Neural cell (in vitro differentiated cells): ENCODE data around the gene EEF2K. TPM values are rescaled to one million over a fixed set of nuclear protein-coding genes. Genes with fewer than 3 reads are reported as not detected.
"Not testable (repeated sequence)": the region's sequence is repeated elsewhere in the genome, so short reads cannot be mapped to it uniquely, and the experiment has no call there.

ENCODE experiments used
- H2AFZ ChIP-seq: fragments of 200-600, 300-800 bp; sonication (generic), shearing (Covaris generic); 2 replicates; pipeline ENCODE4 v1.6.0; 2014; ENCODE audit warnings: low read depth, mild to moderate bottlenecking, antibody characterized with exemption, low read length, moderate library complexity
- H3F3A ChIP-seq: fragments of 200-600 bp; shearing (Covaris generic); 2 replicates; pipeline ENCODE4 v1.6.1; 2016; ENCODE audit warnings: mild to moderate bottlenecking, moderate library complexity, mixed read lengths, antibody characterized with exemption, low read length; ENCODE audit not compliant: insufficient read depth, poor library complexity, severe bottlenecking
- H3K27ac ChIP-seq: fragments of 200-600, 300-800 bp; sonication (generic), shearing (Covaris generic); 2 replicates; pipeline ENCODE4 v1.5.1; 2014; ENCODE audit warnings: mild to moderate bottlenecking, low read length, moderate library complexity
- H3K27me3 ChIP-seq: fragments of 300-800, 200-600 bp; sonication (generic), shearing (Covaris generic); 2 replicates; pipeline ENCODE4 v1.6.0; 2014; ENCODE audit warnings: mild to moderate bottlenecking, low read depth, low read length, moderate library complexity; ENCODE audit not compliant: insufficient read depth
- H3K36me3 ChIP-seq: fragments of 300-800, 200-600 bp; sonication (generic), shearing (Covaris generic); 2 replicates; pipeline ENCODE4 v1.5.1; 2014; ENCODE audit warnings: mild to moderate bottlenecking, antibody characterized with exemption, low read length, moderate library complexity; ENCODE audit not compliant: insufficient read depth
- H3K4me2 ChIP-seq: fragments of 300-800, 200-600 bp; sonication (generic), shearing (Covaris generic); 2 replicates; pipeline ENCODE4 v1.6.0; 2014; ENCODE audit warnings: mild to moderate bottlenecking, low read length
- H3K4me3 ChIP-seq: fragments of 300-800, 200-600 bp; sonication (generic), shearing (Covaris generic); 2 replicates; pipeline ENCODE4 v1.5.1; 2014; ENCODE audit warnings: mild to moderate bottlenecking, low read length, moderate library complexity
- H3K79me2 ChIP-seq: fragments of 200-600 bp; shearing (Covaris generic); replicated peaks from 2 replicates; pipeline ENCODE4 v1.6.0; 2014; ENCODE audit warnings: mild to moderate bottlenecking, low read length, moderate library complexity; ENCODE audit not compliant: insufficient read depth
- H3K9ac ChIP-seq: fragments of 300-800, 200-600 bp; sonication (generic), shearing (Covaris generic); 2 replicates; pipeline ENCODE4 v1.6.1; 2016; ENCODE audit warnings: mild to moderate bottlenecking, low read length, mixed read lengths
- H3K9me2 ChIP-seq: fragments of 200-600 bp; shearing (Covaris generic); 2 replicates; pipeline ENCODE4 v1.6.1; 2016; ENCODE audit warnings: mild to moderate bottlenecking, low read length, mixed read lengths; ENCODE audit not compliant: insufficient read depth
- H3K9me3 ChIP-seq: fragments of 200-600, 300-800 bp; sonication (generic), shearing (Covaris generic); 2 replicates; pipeline ENCODE4 v1.6.1; 2016; ENCODE audit warnings: mild to moderate bottlenecking, mixed run types, low read length, moderate library complexity, mixed read lengths
- H4K20me1 ChIP-seq: fragments of 200-600 bp; shearing (Covaris generic); 2 replicates; pipeline ENCODE4 v1.6.1; 2016; ENCODE audit warnings: mild to moderate bottlenecking, mixed run types; ENCODE audit not compliant: insufficient read depth
- EP300 ChIP-seq: fragments of 450-650 bp; conservative IDR thresholded peaks from 2 replicates; pipeline ENCODE4 v1.6.1; 2014; ENCODE audit warnings: antibody characterized with exemption, mild to moderate bottlenecking, moderate library complexity; ENCODE audit not compliant: poor library complexity, severe bottlenecking
- EZH2 ChIP-seq: fragments of 200-600, 300-800 bp; shearing (Covaris generic), sonication (generic); IDR thresholded peaks from 2 replicates; pipeline ENCODE4 v1.6.1; 2014; ENCODE audit warnings: antibody characterized with exemption, low read length, borderline replicate concordance, mild to moderate bottlenecking; ENCODE audit not compliant: insufficient read depth, poor library complexity, severe bottlenecking
- MXI1 ChIP-seq: fragments of 450-650 bp; conservative IDR thresholded peaks from 2 replicates; pipeline ENCODE4 v1.6.1; 2014; ENCODE audit warnings: antibody characterized with exemption, mild to moderate bottlenecking; ENCODE audit not compliant: poor library complexity, severe bottlenecking
- POLR2AphosphoS5 ChIP-seq: IDR thresholded peaks from 2 replicates; pipeline ENCODE4 v1.6.1; 2012
- RAD21 ChIP-seq: fragments of 450-650 bp; conservative IDR thresholded peaks from 2 replicates; pipeline ENCODE4 v1.6.1; 2014; ENCODE audit warnings: antibody characterized with exemption, mild to moderate bottlenecking, moderate library complexity
- SMC3 ChIP-seq: fragments of 450-650 bp; conservative IDR thresholded peaks from 2 replicates; pipeline ENCODE4 v1.6.1; 2014; ENCODE audit warnings: antibody characterized with exemption, mild to moderate bottlenecking, moderate library complexity; ENCODE audit not compliant: poor library complexity
- TAF1 ChIP-seq: IDR thresholded peaks from 2 replicates; pipeline ENCODE4 v1.6.1; 2012; ENCODE audit warnings: low read depth
- polyA plus RNA-seq: library from polyadenylated mRNA; depleted of rRNA; stranded (reverse); fragments of >200 nt; gene quantifications from 2 replicates; pipeline ENCODE4 v1.2.3, GENCODE V29; 2014
- TF ChIP-seq, protein P1 (sequence below): fragments of 450-650 bp; IDR thresholded peaks from 2 replicates; pipeline ENCODE4 v1.5.1; 2014; ENCODE audit warnings: antibody characterized with exemption, mild to moderate bottlenecking, moderate library complexity; ENCODE audit not compliant: poor library complexity, severe bottlenecking
- TF ChIP-seq, protein P2 (sequence below): IDR thresholded peaks from 2 replicates; pipeline ENCODE4 v1.6.1; 2012; ENCODE audit warnings: borderline replicate concordance

EEF2K gene
- polyA plus RNA-seq, 1 donor from 2014 or later = 7.2 TPM

DNA sequence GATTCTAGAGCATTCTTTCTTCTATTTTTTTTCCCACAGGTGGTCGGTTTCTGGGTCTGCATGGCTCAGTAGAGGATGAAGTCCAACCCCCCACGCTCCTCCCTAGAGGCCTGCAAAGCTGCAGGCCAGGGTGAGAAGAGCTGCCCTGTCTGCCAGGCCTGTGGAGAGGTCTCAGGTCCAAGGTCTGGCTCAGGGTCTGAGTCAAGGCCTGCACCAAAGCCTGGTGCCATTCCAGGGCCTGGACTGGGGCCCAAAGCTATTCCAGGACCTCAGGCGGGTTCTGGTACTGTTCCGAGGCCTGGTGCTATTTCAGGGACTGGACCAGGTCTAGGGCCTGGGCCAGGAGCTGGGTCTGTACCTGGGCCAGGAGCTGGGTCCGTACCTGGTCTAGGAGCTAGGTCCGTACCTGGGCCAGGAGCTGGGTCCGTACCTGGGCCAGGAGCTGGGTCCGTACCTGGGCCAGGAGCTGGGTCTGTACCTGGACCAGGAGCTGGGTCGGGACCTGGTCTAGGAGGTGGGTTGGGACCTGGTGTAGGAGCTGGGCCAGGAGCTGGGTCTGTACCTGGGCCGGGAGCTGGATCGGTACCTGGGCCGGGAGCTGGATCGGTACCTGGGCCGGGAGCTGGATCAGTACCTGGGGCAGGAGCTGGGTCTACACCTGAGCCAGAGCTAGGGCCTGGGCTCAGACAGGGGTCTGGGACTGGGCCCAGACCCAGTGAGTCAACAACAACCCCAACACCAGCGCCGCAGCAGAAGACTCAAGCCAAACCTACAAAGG lies 40.4 kb upstream of the EEF2K start:
- Histone ChIP-seq H4K20me1 (no peaks in the 10 kb centered on the region), H3K9me3 (no peaks in the 10 kb centered on the region), H3K27ac (no peak overlapping the region), H3K36me3 (no peaks in the 10 kb centered on the region), H3K79me2 (no peaks in the 10 kb centered on the region), H3K9ac (no peak overlapping the region), H3K9me2 (no peaks in the 10 kb centered on the region), H3F3A (no peaks in the 10 kb centered on the region), H2AFZ (no peak overlapping the region), H3K4me2 (no peak overlapping the region), H3K4me3 (no peak overlapping the region), H3K27me3 (peaks cover 20% of the 10 kb centered on the region)
- TF ChIP-seq EZH2 = no peak
- TF ChIP-seq, protein P1, sequence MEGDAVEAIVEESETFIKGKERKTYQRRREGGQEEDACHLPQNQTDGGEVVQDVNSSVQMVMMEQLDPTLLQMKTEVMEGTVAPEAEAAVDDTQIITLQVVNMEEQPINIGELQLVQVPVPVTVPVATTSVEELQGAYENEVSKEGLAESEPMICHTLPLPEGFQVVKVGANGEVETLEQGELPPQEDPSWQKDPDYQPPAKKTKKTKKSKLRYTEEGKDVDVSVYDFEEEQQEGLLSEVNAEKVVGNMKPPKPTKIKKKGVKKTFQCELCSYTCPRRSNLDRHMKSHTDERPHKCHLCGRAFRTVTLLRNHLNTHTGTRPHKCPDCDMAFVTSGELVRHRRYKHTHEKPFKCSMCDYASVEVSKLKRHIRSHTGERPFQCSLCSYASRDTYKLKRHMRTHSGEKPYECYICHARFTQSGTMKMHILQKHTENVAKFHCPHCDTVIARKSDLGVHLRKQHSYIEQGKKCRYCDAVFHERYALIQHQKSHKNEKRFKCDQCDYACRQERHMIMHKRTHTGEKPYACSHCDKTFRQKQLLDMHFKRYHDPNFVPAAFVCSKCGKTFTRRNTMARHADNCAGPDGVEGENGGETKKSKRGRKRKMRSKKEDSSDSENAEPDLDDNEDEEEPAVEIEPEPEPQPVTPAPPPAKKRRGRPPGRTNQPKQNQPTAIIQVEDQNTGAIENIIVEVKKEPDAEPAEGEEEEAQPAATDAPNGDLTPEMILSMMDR = no peak
- no peak for TF ChIP-seq RAD21
- TF ChIP-seq, protein P2, sequence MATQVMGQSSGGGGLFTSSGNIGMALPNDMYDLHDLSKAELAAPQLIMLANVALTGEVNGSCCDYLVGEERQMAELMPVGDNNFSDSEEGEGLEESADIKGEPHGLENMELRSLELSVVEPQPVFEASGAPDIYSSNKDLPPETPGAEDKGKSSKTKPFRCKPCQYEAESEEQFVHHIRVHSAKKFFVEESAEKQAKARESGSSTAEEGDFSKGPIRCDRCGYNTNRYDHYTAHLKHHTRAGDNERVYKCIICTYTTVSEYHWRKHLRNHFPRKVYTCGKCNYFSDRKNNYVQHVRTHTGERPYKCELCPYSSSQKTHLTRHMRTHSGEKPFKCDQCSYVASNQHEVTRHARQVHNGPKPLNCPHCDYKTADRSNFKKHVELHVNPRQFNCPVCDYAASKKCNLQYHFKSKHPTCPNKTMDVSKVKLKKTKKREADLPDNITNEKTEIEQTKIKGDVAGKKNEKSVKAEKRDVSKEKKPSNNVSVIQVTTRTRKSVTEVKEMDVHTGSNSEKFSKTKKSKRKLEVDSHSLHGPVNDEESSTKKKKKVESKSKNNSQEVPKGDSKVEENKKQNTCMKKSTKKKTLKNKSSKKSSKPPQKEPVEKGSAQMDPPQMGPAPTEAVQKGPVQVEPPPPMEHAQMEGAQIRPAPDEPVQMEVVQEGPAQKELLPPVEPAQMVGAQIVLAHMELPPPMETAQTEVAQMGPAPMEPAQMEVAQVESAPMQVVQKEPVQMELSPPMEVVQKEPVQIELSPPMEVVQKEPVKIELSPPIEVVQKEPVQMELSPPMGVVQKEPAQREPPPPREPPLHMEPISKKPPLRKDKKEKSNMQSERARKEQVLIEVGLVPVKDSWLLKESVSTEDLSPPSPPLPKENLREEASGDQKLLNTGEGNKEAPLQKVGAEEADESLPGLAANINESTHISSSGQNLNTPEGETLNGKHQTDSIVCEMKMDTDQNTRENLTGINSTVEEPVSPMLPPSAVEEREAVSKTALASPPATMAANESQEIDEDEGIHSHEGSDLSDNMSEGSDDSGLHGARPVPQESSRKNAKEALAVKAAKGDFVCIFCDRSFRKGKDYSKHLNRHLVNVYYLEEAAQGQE = no peak
- TF ChIP-seq MXI1 = no peak
- TF ChIP-seq SMC3 = no peak
- TF ChIP-seq TAF1 = no peak
- no peak for TF ChIP-seq POLR2AphosphoS5
- no peak for TF ChIP-seq EP300

DNA sequence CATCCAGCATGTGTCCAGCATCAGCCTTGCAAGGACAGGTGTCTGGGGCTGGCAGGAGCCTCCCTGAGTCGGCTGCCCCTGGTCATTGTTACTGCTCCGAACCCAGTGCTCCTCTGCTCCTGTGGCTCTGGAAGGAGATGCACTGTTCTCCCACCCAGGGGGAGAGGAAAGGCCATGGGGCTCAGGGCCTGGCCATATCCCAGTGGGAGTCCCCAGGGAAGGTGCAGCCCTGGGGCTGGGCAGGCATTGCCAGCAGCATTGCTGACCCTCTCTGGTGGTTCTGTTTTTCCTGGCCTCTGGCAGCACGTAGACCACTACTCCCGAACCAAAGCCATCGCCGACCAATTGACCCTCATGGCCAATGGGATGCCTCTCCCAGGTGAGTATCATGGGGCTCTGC lies 34.1 kb upstream of the EEF2K start:
- TF ChIP-seq POLR2AphosphoS5 (no peak), SMC3 (no peak), TAF1 (no peak), EP300 (no peak), RAD21 (no peak), MXI1 (no peak), EZH2 (no peak)
- TF ChIP-seq, protein P1 = no peak
- TF ChIP-seq, protein P2 = no peak
- no peaks in the 10 kb centered on the region for H3K36me3 ChIP-seq
- H3K9me2 ChIP-seq = no peaks in the 10 kb centered on the region
- H3K4me3 ChIP-seq = no peak overlapping the region
- no peak overlapping the region for H3K4me2 ChIP-seq
- H3K27me3 ChIP-seq = no peaks in the 10 kb centered on the region
- H3K79me2 ChIP-seq = no peaks in the 10 kb centered on the region
- H2AFZ ChIP-seq = no peak overlapping the region
- no peak overlapping the region for H3K27ac ChIP-seq
- H3K9me3 ChIP-seq = no peaks in the 10 kb centered on the region
- no peaks in the 10 kb centered on the region for H3F3A ChIP-seq
- H3K9ac ChIP-seq = no peak overlapping the region
- no peaks in the 10 kb centered on the region for H4K20me1 ChIP-seq

DNA sequence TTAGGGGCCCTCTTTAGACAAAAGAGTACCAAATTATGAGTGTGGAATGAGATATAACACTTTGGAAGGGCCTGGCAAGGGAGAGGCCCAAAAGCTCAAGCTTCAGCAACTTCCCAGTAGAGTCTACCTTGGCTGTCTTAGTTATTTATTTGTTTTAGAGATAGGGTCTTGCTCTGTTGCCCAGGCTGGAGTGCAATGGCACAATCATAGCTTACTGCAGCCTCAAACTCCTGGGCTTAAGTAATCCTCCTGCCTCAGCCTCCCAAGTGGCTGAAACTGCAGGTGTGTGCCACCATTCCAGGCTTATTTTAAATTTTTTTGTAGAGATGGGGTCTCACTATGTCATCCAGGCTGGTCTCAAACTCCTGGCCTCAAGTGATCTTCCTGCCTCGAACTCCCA lies 33.4 kb upstream of the EEF2K start:
- not testable (repeated sequence) for H4K20me1 ChIP-seq, H3F3A ChIP-seq, H2AFZ ChIP-seq, H3K27ac ChIP-seq, H3K79me2 ChIP-seq, H3K4me2 ChIP-seq, H3K36me3 ChIP-seq, H3K9me3 ChIP-seq, H3K27me3 ChIP-seq, H3K9me2 ChIP-seq, H3K4me3 ChIP-seq, H3K9ac ChIP-seq
